Peyer's patch (tissue), 4 donors: ENCODE results near the gene AMBRA1. TPM values are rescaled to one million over a fixed set of nuclear protein-coding genes. Genes with fewer than 3 reads are reported as not detected.

ENCODE experiments used
- DNase-seq, 3 donors: peaks; one replicate each; pipeline ENCODE4 v3.0.0-alpha.2; 2017 to 2019
- H3K27ac ChIP-seq, 4 donors: fragments of 200-600 bp; sonication (generic); one replicate each; pipeline ENCODE4 v1.5.1; 2016 to 2019
- H3K27me3 ChIP-seq, 2 donors: fragments of 200-600 bp; sonication (generic); one replicate each; pipeline ENCODE4 v1.5.1; 2019
- H3K36me3 ChIP-seq, 3 donors: fragments of 200-600 bp; sonication (generic); one replicate each; pipeline ENCODE4 v1.5.1; 2016 to 2019
- H3K4me1 ChIP-seq, 4 donors: fragments of 200-600 bp; sonication (generic); one replicate each; pipeline ENCODE4 v1.5.1; 2016 to 2019
- H3K4me3 ChIP-seq, 4 donors: fragments of 200-600 bp; sonication (generic); 1 replicate in 3 of 4; 2 replicates in 1 of 4; pipeline ENCODE4 v1.5.1; 2016 to 2019; ENCODE audit warnings: mild to moderate bottlenecking in 1 of 4
- H3K9me3 ChIP-seq, 4 donors: fragments of 200-600 bp; sonication (generic); one replicate each; pipeline ENCODE4 v1.5.1; 2016 to 2019; ENCODE audit warnings: mild to moderate bottlenecking in 1 of 4
- CTCF ChIP-seq, 6 experiments: fragments of 450-650 bp in 4 of 6; fragments of 200-600 bp in 2 of 6; sonication (generic) in 1 of 6; IDR thresholded peaks; one replicate each; pipeline ENCODE4 v1.5.1; 2017 to 2019; ENCODE audit warnings: antibody characterized with exemption in 6 of 6, mild to moderate bottlenecking in 3 of 6, moderate library complexity in 1 of 6
- POLR2A ChIP-seq, 2 donors: fragments of 450-650 bp; IDR thresholded peaks; one replicate each; pipeline ENCODE4 v1.5.1; 2017; ENCODE audit warnings: antibody characterized with exemption in 2 of 2, mild to moderate bottlenecking in 2 of 2, moderate library complexity in 2 of 2
- total RNA-seq, 4 donors: library from RNA; depleted of rRNA; stranded (reverse); fragments of >200 nt; gene quantifications; one replicate each; pipeline ENCODE4 v1.1.0, GENCODE V29; 2016

The AMBRA1 gene
- total RNA-seq, 4 donors from 2014 or later: 28.9 to 61.6 (median 41.6) TPM

DNA sequence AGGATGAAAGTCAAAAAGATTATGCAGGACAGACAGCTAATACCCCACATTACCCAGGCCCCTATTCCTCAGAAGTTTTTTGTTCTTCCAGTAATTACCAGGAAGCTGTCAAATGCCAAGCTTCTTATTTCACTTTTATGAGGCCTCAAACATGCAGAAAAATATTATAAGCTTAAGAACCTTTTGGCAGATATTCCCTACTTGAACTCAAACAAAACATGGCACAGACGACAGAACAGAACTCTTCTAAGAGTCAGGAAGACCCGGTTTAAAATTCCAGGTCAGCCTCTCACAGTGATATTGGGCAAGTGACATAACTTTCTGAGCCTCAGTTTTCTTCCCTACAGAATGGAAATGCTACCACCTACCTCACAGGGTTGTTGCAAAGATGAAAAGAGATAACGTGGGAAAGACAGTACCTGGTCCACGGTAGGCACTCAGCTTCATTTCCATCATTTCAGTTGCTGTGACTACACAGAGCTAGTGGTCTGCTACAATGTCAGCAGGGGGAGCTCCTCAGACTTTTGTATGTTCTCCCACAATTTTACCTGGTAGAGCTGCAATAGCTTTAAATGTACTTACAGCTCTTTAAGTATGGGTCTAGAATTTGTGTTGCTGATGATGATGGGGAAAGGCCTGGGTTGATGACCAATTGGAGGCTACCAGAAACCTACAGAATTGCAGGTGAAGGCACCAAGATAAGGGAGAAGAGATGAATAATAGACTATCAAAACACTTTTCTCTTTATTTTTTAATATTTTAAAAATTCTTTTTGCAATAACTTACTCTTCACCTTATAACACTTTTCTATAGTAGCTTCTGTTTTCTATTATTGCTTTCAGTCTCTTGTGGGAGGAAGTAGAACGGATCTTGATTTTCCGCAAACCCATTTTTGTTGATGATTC lies 103.9 kb downstream of the AMBRA1 start:
- no peak overlapping the region for H3K4me3 ChIP-seq
- TF ChIP-seq CTCF (IDR thresholded peaks at IDR 0.05) (peak in 4 of 6 experiments; percentile 39 to 50 (median 42)), POLR2A (IDR thresholded peaks at IDR 0.05) (no peak)
- no peaks in the 10 kb centered on the region for H3K27me3 ChIP-seq
- H3K4me1 ChIP-seq: peaks cover 0 to 22% (median 0%) of the 10 kb centered on the region in 4 donors
- peaks cover 0 to 9% (median 0%) of the 10 kb centered on the region in 3 donors for H3K36me3 ChIP-seq
- DNase-seq: no peak
- no peak overlapping the region for H3K27ac ChIP-seq
- no peaks in the 10 kb centered on the region for H3K9me3 ChIP-seq

DNA sequence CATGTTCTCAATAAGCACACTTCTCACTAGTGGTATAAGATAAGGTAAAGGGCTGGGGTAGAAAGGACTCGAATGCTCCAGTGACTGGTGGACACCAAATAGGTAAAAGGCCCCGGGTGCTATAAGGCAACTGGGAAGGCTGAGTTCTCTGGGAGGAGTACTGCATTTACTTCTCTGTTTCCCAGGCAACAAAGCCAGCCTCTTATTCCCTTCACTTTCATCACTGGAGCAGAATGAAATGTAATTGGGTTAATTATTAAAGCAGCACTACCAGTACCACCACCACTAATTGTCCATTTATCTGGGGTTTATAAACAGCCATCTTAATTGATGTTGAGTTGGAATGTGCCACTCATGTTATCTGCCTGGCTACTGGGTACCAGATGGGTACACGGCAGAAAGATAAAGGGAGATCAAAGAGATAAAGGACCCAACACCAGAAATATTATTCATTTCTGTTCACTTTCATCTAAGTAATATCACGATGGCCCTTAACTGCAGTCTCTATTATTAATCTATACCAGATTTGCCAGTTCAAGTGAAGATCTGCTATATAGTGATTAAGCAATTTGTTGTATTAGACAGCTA lies 107.9 kb downstream of the AMBRA1 start:
- peaks cover 0 to 7% (median 0%) of the 10 kb centered on the region in 4 donors for H3K4me1 ChIP-seq
- no peak for TF ChIP-seq POLR2A (IDR thresholded peaks at IDR 0.05)
- TF ChIP-seq CTCF (IDR thresholded peaks at IDR 0.05): no peak
- H3K27me3 ChIP-seq: no peaks in the 10 kb centered on the region
- DNase-seq: no peak
- H3K9me3 ChIP-seq: no peaks in the 10 kb centered on the region
- no peaks in the 10 kb centered on the region for H3K36me3 ChIP-seq
- no peak overlapping the region for H3K27ac ChIP-seq
- H3K4me3 ChIP-seq: no peak overlapping the region

GRCh38 chr11:46484101-46484500 lies 109.7 kb downstream of the AMBRA1 start:
- no peak overlapping the region for H3K27ac ChIP-seq
- no peaks in the 10 kb centered on the region for H3K36me3 ChIP-seq
- H3K4me3 ChIP-seq: no peak overlapping the region
- no peaks in the 10 kb centered on the region for H3K9me3 ChIP-seq
- no peaks in the 10 kb centered on the region for H3K4me1 ChIP-seq
- TF ChIP-seq CTCF (IDR thresholded peaks at IDR 0.05) (no peak), POLR2A (IDR thresholded peaks at IDR 0.05) (no peak)
- no peaks in the 10 kb centered on the region for H3K27me3 ChIP-seq
- DNase-seq: no peak

- no peaks in the 10 kb centered on the region for H3K4me1 ChIP-seq
- H3K27me3 ChIP-seq: no peaks in the 10 kb centered on the region
- H3K4me3 ChIP-seq: no peak overlapping the region
- TF ChIP-seq CTCF (IDR thresholded peaks at IDR 0.05): no peak
- no peak for TF ChIP-seq POLR2A (IDR thresholded peaks at IDR 0.05)
- no peaks in the 10 kb centered on the region for H3K36me3 ChIP-seq
- H3K27ac ChIP-seq: no peak overlapping the region
- no peaks in the 10 kb centered on the region for H3K9me3 ChIP-seq
- no peak for DNase-seq
These were observed 112.9 kb downstream of the AMBRA1 start for GRCh38 chr11:46480909-46481308.

DNA sequence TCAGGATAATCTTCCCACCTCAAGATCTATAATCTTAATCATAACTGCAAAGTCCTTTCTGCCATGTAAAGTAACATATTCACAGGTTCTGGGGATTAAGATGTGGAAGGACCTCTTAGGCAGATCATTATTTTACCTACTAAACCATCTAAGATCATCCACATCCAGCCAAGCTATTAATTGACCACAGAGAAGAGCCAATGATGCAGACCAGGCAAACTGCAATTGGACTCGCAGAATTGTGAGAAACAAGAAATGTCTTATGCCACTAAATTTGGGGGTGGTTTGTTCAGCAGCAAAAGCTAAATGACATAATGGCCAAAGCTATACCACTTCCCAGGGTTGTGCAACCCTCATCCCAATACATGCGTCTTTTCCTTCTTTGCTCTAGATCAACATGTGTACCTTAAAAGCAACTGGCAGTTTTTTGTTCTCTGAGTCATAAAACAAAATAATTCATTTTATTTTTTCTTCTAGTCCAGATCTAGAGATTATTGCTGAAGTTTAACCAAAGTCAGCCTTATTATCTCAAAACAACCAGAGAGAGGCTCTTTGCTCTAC lies 113.6 kb downstream of the AMBRA1 start:
- no peak overlapping the region for H3K4me3 ChIP-seq
- H3K36me3 ChIP-seq: no peaks in the 10 kb centered on the region
- H3K27me3 ChIP-seq: no peaks in the 10 kb centered on the region
- H3K27ac ChIP-seq: no peak overlapping the region
- H3K9me3 ChIP-seq: no peaks in the 10 kb centered on the region
- no peak for DNase-seq
- no peak for TF ChIP-seq CTCF (IDR thresholded peaks at IDR 0.05)
- no peak for TF ChIP-seq POLR2A (IDR thresholded peaks at IDR 0.05)
- H3K4me1 ChIP-seq: no peaks in the 10 kb centered on the region
